ENCODE measurements around the gene GRXCR1.

The GRXCR1 gene

GRCh38 chr4:42906341-42906740 lies 13.8 kb downstream of the GRXCR1 start:
- TF ChIP-seq, protein P1, sequence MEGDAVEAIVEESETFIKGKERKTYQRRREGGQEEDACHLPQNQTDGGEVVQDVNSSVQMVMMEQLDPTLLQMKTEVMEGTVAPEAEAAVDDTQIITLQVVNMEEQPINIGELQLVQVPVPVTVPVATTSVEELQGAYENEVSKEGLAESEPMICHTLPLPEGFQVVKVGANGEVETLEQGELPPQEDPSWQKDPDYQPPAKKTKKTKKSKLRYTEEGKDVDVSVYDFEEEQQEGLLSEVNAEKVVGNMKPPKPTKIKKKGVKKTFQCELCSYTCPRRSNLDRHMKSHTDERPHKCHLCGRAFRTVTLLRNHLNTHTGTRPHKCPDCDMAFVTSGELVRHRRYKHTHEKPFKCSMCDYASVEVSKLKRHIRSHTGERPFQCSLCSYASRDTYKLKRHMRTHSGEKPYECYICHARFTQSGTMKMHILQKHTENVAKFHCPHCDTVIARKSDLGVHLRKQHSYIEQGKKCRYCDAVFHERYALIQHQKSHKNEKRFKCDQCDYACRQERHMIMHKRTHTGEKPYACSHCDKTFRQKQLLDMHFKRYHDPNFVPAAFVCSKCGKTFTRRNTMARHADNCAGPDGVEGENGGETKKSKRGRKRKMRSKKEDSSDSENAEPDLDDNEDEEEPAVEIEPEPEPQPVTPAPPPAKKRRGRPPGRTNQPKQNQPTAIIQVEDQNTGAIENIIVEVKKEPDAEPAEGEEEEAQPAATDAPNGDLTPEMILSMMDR (IDR thresholded peaks at IDR 0.05): no peak
- no peak for TF ChIP-seq ZFX (IDR thresholded peaks at IDR 0.05; ENCODE audit: borderline replicate concordance)
- H3K27ac ChIP-seq: no peak overlapping the region

DNA sequence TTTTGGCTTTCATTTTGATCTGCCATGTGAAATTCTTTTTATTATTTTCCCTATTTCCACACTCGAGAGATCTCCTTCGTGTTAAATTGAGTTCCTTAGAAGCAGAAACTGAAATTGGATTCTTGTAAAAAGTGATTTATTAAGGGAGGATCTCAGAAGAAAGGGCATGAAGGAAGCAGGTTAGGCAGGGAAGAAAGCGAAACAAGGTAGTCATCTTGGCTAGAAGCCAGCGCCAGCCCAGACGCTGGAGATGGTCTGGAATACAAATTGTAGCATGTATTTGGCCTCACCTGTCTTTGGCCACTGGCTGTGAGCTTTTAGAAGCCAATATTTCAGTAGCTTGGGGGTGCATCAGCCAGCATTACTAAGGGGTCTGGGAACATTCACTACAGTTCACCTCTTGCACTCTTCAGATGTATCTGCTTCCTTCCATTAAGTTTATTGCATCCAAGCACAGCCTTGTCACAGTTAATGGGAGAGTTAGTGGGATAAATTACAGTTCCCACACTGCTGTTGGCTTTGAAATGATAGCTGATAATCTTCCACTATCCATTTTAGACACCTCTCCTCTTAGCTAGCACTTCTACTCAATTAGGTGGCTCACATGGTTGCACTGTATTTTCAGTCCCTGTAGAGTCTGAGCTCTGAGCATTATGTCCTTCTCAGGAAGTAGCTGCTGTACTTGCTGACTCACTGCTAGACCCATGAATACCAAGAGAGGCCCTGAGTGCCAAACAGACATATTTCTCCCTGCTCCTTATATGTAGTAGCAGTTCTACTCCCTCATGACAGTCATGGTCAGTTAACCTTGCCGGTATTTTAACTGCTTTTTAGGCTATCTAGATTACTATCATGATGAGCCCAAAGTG lies 14.6 kb downstream of the GRXCR1 start:
- H3K27ac ChIP-seq: no peak overlapping the region
- TF ChIP-seq, protein P1 (IDR thresholded peaks at IDR 0.05): no peak
- TF ChIP-seq ZFX (IDR thresholded peaks at IDR 0.05; ENCODE audit: borderline replicate concordance): no peak

GRCh38 chr4:42910459-42910858 lies 17.9 kb downstream of the GRXCR1 start:
- TF ChIP-seq, protein P1 (IDR thresholded peaks at IDR 0.05): no peak
- TF ChIP-seq ZFX (IDR thresholded peaks at IDR 0.05; ENCODE audit: borderline replicate concordance): no peak
- no peak overlapping the region for H3K27ac ChIP-seq

- TF ChIP-seq ZFX (IDR thresholded peaks at IDR 0.05; ENCODE audit: borderline replicate concordance): no peak
- TF ChIP-seq, protein P1 (IDR thresholded peaks at IDR 0.05): no peak
- no peak overlapping the region for H3K27ac ChIP-seq
Observed at GRCh38 chr4:42914937-42915336, 22.4 kb downstream of the GRXCR1 start.

- TF ChIP-seq ZFX (IDR thresholded peaks at IDR 0.05; ENCODE audit: borderline replicate concordance): no peak
- TF ChIP-seq, protein P1 (IDR thresholded peaks at IDR 0.05): no peak
- H3K27ac ChIP-seq: no peak overlapping the region
Observed at GRCh38 chr4:42915484-42915883, 23.0 kb downstream of the GRXCR1 start.

DNA sequence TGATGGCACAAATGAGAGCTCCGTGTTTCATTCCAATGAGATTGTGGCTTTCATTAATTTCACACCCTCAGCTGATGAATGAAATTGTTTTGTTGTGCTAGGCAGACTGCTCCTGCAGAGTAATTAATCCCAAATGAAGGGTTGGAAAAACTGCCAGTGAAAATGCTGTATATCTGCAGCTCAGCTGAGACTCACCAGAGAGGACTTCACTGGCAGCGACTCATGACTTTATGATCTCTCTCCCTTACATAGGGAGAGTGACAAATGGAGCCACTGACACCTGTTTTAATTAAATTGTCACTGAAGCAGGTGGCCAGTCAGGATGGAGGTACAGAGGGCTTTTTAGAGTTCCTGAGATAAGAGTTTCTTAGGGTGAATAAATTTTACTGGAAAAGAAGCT lies 24.8 kb downstream of the GRXCR1 start:
- TF ChIP-seq, protein P1 (IDR thresholded peaks at IDR 0.05): no peak
- TF ChIP-seq ZFX (IDR thresholded peaks at IDR 0.05; ENCODE audit: borderline replicate concordance): no peak
- H3K27ac ChIP-seq: no peak overlapping the region

DNA sequence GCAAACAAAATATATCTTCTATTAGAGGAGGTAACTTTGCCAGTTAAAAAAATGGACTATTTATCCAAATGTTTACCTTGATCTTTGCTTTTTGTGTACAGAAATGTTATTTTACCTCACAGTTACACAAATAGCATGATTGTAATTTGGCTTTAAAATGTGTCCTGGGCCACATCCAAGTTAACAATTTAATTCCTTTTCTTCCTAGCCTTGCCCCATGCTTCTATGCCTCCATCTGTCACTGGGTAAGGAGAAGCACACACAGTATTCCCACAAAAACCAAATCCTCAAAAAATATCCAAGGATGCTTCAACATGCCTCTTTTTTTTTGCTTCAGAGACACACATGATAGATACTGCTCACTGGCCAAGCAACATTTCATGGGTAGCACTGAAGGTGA lies 30.9 kb downstream of the GRXCR1 start:
- no peak overlapping the region for H3K27ac ChIP-seq
- TF ChIP-seq, protein P1 (IDR thresholded peaks at IDR 0.05): no peak
- no peak for TF ChIP-seq ZFX (IDR thresholded peaks at IDR 0.05; ENCODE audit: borderline replicate concordance)

All from 22Rv1 (cell line).